Measurements from ENCODE around the gene TACSTD2. TPM values are rescaled to one million over a fixed set of nuclear protein-coding genes. Genes with fewer than 3 reads are reported as not detected.

Gene TACSTD2
- total RNA-seq, 2 donors from 2014 or later = 0.46 to 0.51 TPM

DNA sequence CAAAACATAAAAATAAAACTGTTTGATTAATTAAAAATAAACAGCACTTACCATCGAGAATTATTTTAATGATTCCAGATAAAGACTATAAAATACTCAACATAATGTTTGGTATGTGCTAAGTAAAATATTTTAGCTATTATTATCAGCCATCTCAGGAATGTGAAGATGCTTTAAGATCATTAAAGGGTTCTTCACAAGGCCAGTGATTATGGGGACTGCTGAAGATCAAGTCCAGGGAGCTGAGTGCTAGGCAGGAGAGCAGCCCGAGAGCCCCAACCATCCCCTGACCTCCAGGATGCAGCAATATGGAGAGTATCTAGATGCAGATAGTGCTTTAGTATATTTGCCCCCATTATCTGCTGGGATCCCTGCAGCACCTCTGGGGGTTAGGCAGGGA, 4.6 kb upstream of the TACSTD2 start:
- WGBS, 2 experiments (ENCODE audit: insufficient coverage in 1 of 2, insufficient read length in 1 of 2) = 92% methylated on average over 1 of the region's 2 CpGs; no CpG with 5 or more reads in 1 of the 2 experiments
- peaks cover under 1% of the 10 kb centered on the region for H3K9me3 Mint-ChIP-seq
- Histone ChIP-seq H3K27me3 (ENCODE audit: control insufficient read depth, insufficient read depth, low read length, poor library complexity, severe bottlenecking) (peaks cover 34% of the 10 kb centered on the region), H3K9ac (ENCODE audit: extremely low read depth, low read length, poor library complexity, severe bottlenecking) (no peak overlapping the region), H3K4me1 (ENCODE audit: control insufficient read depth, insufficient read depth, low read length) (no peaks in the 10 kb centered on the region), H3K9me3 (ENCODE audit: control insufficient read depth, low read length) (no peaks in the 10 kb centered on the region), H3K4me3 (ENCODE audit: low read length) (no peak overlapping the region), H3K36me3 (ENCODE audit: control insufficient read depth, insufficient read depth, low read length) (no peaks in the 10 kb centered on the region), H3K27ac (ENCODE audit: low read depth, low read length) (no peak overlapping the region)
- peaks cover 4% of the 10 kb centered on the region for H3K4me1 Mint-ChIP-seq
- H3K27me3 Mint-ChIP-seq (ENCODE audit: insufficient read depth) = peaks cover 52% of the 10 kb centered on the region
- TF ChIP-seq, protein P1, sequence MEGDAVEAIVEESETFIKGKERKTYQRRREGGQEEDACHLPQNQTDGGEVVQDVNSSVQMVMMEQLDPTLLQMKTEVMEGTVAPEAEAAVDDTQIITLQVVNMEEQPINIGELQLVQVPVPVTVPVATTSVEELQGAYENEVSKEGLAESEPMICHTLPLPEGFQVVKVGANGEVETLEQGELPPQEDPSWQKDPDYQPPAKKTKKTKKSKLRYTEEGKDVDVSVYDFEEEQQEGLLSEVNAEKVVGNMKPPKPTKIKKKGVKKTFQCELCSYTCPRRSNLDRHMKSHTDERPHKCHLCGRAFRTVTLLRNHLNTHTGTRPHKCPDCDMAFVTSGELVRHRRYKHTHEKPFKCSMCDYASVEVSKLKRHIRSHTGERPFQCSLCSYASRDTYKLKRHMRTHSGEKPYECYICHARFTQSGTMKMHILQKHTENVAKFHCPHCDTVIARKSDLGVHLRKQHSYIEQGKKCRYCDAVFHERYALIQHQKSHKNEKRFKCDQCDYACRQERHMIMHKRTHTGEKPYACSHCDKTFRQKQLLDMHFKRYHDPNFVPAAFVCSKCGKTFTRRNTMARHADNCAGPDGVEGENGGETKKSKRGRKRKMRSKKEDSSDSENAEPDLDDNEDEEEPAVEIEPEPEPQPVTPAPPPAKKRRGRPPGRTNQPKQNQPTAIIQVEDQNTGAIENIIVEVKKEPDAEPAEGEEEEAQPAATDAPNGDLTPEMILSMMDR (conservative IDR thresholded peaks at IDR 0.05) = no peak
- no peak for DNase-seq
- H3K4me3 Mint-ChIP-seq = no peak overlapping the region
- no peak overlapping the region for H3K27ac Mint-ChIP-seq
- no peaks in the 10 kb centered on the region for H3K36me3 Mint-ChIP-seq (ENCODE audit: low read depth)

DNA sequence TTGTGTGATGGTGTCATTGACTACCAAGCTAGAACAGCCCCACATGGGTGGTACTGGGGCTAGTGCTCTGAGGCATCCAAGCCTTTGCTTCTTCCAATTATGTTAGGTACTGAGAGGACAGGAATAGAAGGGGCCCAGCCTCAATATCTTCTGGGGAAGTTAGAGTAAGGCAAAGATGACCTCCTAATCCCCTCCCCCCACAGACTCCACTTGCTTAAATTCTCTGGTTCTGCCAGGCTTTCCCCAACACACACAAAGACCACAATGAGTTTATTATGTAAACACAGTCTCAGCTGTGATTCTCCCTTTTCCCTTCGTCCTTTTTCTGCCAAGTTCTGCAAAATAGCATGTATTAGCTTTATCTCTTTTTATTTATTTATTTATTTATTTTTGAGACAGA, 3.1 kb upstream of the TACSTD2 start:
- no peaks in the 10 kb centered on the region for H3K4me1 ChIP-seq (ENCODE audit: control insufficient read depth, insufficient read depth, low read length)
- Mint-ChIP-seq H3K9me3 (peaks cover 5% of the 10 kb centered on the region), H3K27ac (no peak overlapping the region), H3K4me1 (peaks cover 4% of the 10 kb centered on the region), H3K27me3 (ENCODE audit: insufficient read depth) (peaks cover 53% of the 10 kb centered on the region), H3K36me3 (ENCODE audit: low read depth) (no peaks in the 10 kb centered on the region), H3K4me3 (no peak overlapping the region)
- TF ChIP-seq, protein P1 (conservative IDR thresholded peaks at IDR 0.05) = no peak
- H3K9ac ChIP-seq (ENCODE audit: extremely low read depth, low read length, poor library complexity, severe bottlenecking) = no peak overlapping the region
- H3K27ac ChIP-seq (ENCODE audit: low read depth, low read length) = no peak overlapping the region
- no peaks in the 10 kb centered on the region for H3K9me3 ChIP-seq (ENCODE audit: control insufficient read depth, low read length)
- H3K27me3 ChIP-seq (ENCODE audit: control insufficient read depth, insufficient read depth, low read length, poor library complexity, severe bottlenecking) = peaks cover 47% of the 10 kb centered on the region
- DNase-seq = no peak
- no peak overlapping the region for H3K4me3 ChIP-seq (ENCODE audit: low read length)
- 71% methylated on average over 1 of the region's 1 CpG; no CpG with 5 or more reads in 1 of the 2 experiments for WGBS, 2 experiments (ENCODE audit: insufficient coverage in 1 of 2, insufficient read length in 1 of 2)
- no peaks in the 10 kb centered on the region for H3K36me3 ChIP-seq (ENCODE audit: control insufficient read depth, insufficient read depth, low read length)

DNA sequence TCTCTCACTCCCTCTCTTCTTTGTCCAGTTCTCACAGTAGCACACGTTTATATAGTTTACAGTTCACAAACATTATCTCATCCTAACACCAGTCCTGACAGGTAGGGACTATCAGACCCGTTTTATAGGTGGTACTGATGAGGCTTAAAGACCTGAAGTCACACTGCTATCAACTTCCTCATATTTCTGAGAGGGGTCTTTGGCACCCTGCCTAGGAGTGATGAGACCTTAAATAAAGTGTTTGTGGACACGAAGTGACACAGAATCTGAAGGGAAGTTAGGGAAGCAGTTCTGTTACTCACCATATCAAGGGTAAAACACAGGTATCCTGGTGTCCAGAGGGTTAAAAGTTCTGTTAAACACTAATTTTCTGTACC, 590 bp upstream of the TACSTD2 start:
- H3K4me1 ChIP-seq (ENCODE audit: control insufficient read depth, insufficient read depth, low read length) = peaks cover 13% of the 10 kb centered on the region
- no peak overlapping the region for H3K4me3 ChIP-seq (ENCODE audit: low read length)
- Mint-ChIP-seq H3K36me3 (ENCODE audit: low read depth) (no peaks in the 10 kb centered on the region), H3K27ac (no peak overlapping the region), H3K4me3 (peak overlapping the region; percentile 49), H3K27me3 (ENCODE audit: insufficient read depth) (peaks cover 52% of the 10 kb centered on the region), H3K9me3 (peaks cover 5% of the 10 kb centered on the region), H3K4me1 (peaks cover 20% of the 10 kb centered on the region)
- H3K27me3 ChIP-seq (ENCODE audit: control insufficient read depth, insufficient read depth, low read length, poor library complexity, severe bottlenecking) = peaks cover 55% of the 10 kb centered on the region
- 48 to 50% methylated on average over 1 to 3 of the region's 3 CpGs for WGBS, 2 experiments (ENCODE audit: insufficient coverage in 1 of 2, insufficient read length in 1 of 2)
- H3K9me3 ChIP-seq (ENCODE audit: control insufficient read depth, low read length) = no peaks in the 10 kb centered on the region
- H3K9ac ChIP-seq (ENCODE audit: extremely low read depth, low read length, poor library complexity, severe bottlenecking) = no peak overlapping the region
- H3K27ac ChIP-seq (ENCODE audit: low read depth, low read length) = no peak overlapping the region
- TF ChIP-seq, protein P1 (conservative IDR thresholded peaks at IDR 0.05) = no peak
- no peak for DNase-seq
- no peaks in the 10 kb centered on the region for H3K36me3 ChIP-seq (ENCODE audit: control insufficient read depth, insufficient read depth, low read length)

All from endodermal cell (in vitro differentiated cells).